ENCODE measurements around the gene CHMP6. TPM values are rescaled to one million over a fixed set of nuclear protein-coding genes. Genes with fewer than 3 reads are reported as not detected.

The CHMP6 gene
- total RNA-seq, 1 donor from 2014 or later, result 19.0 TPM

DNA sequence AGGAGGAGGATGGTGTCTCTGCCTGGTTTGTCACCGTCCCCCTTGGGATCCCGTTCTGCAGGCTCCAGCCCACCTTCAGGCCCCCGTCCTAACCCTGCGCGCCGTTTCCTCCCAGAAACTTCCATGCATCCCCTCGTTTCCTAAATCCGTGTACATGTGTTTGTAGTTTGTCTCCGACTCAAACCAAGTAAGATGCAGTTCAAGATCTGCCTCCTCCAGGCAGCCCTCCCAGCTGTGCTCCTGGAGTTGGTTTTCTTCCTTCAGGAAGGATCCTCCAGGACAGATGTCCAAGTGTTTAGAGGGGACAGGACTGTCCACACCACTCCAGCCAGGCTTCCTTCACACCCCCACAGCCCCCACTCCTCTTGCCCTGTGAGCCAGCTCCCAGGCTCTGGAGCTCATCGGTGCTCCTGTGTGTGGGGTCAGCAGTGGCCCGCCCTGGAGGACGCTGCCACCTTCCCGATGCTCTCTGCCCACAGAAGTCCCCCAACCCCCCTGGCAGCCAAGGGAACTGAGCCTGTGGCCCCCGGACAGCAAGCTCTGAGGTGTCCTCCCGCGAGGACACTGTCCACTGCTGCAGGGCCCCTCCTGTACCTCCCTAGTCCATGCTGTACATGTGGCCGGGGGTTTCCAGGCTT lies 54.6 kb downstream of the CHMP6 start:
- no peak for DNase-seq (ENCODE audit: missing footprints)
- no peak for ATAC-seq
- intact Hi-C loops (cut with DNase I), result no loop called here

GRCh38 chr17:81046770-81047359 lies 55.2 kb downstream of the CHMP6 start:
- intact Hi-C loops (cut with DNase I), result no loop called here
- no peak for ATAC-seq

GRCh38 chr17:81048827-81049371 lies 57.3 kb downstream of the CHMP6 start:
- ATAC-seq, result no peak
- no peak for DNase-seq (ENCODE audit: missing footprints)
- intact Hi-C loops (cut with DNase I), result no loop called here

More at GRCh38 chr17:81046770-81047359, 55.2 kb downstream of the CHMP6 start:
- DNase-seq (ENCODE audit: missing footprints), result no peak

DNA sequence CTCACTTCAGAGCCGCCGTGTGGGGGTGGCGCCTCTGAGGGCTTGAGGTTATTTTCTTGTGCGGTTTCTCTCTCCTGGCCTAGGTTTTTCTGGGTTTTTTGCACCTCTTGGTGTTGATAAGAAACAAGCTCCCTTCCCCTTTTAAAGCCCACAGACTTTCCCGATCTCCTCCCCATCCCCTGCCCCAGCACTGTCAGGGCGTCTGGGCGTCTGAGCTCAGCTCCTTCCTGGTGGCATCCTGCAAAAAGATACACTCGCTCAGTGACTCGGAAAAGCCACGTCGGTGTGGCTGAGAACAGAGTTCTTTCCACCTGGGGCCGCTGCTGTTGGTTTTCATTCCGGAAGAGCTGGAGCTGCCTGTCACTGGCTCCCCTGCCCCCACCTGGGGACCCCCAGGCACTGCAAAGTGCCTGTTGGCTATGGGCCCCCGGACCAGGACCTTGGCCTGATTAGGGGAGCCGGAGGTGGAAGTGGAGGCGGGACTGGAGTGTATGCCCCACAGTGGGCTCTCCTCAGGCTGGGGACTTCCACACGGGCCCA lies 57.8 kb downstream of the CHMP6 start:
- DNase-seq (ENCODE audit: missing footprints), result no peak
- intact Hi-C loops (cut with DNase I), result no loop called here

More for the DNA sequence above, 57.8 kb downstream of the CHMP6 start:
- ATAC-seq, result no peak

Other genes starting within 250 kb of the CHMP6 start
- 32.1 TPM for gene BAIAP2, start 43.3 kb downstream of the CHMP6 start, total RNA-seq
- not detected for gene PVALEF, start 173.7 kb downstream of the CHMP6 start, total RNA-seq
- 10.1 TPM for gene AATK, start 174.4 kb downstream of the CHMP6 start, total RNA-seq
- 8.9 TPM for gene CEP131, start 231.1 kb downstream of the CHMP6 start, total RNA-seq
- gene TEPSIN, start 247.2 kb downstream of the CHMP6 start, total RNA-seq, result 11.1 TPM
- gene NDUFAF8, start 247.5 kb downstream of the CHMP6 start, total RNA-seq, result 58.0 TPM